ENCODE data around the gene CHTOP. TPM values are rescaled to one million over a fixed set of nuclear protein-coding genes. Genes with fewer than 3 reads are reported as not detected.

Gene CHTOP

DNA sequence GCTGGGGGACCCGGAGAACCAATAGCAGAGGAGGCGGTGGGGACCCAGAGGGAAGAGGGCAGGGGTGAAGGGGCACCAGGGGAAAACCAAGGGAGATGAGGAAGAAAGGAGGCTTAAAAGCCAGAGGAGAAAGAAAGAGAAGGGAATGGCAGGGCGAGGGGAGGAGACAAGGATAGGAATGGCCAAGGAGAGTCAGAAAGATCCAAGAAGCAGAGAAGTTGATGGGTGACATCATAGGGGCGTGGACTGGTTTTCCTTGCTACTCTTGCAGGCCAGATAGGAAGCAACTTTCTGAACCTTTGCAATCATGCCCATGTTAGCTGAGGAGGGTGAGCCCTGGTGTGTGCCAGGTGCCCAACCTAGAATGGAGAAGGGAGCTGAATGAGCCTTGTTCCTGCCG, 50.0 kb downstream of the CHTOP start:
- H3K9me3 ChIP-seq (replicated peaks; ENCODE audit: low read length) = no peaks in the 10 kb centered on the region
- H3K27me3 ChIP-seq (ENCODE audit: control insufficient read depth, insufficient read depth, low read length) = peaks cover 64% of the 10 kb centered on the region
- no peak overlapping the region for H3K4me3 ChIP-seq (ENCODE audit: low read length)
- H3K36me3 ChIP-seq (ENCODE audit: insufficient read depth, low read length) = no peaks in the 10 kb centered on the region
- H3K4me1 ChIP-seq (ENCODE audit: control insufficient read depth, insufficient read depth, low read length) = peaks cover 8% of the 10 kb centered on the region
- no peak overlapping the region for H3K9ac ChIP-seq (ENCODE audit: low read depth, low read length)
- H3K4me2 ChIP-seq (ENCODE audit: low read length) = no peak overlapping the region

DNA sequence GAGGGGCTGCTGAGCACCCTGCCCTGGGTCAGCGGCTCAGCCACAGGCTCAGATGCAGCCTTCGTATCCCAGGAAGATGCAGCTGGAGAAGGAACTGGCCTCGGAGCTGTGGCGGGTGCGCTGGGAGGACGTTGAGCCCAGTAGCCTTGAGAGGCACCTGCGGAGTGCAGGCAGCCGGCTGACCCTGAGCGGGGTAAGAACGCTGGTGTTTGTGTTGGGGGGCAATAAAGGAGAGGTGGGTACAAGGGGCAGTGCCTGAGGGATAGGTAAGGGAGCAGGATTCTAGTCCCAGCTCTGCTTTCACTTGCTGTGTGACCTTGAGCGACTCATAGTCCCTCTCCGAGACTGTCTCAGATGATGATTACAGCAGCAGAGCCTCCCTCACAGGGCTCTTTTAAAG, 51.0 kb downstream of the CHTOP start:
- Histone ChIP-seq H3K9ac (ENCODE audit: low read depth, low read length) (no peak overlapping the region), H3K9me3 (replicated peaks; ENCODE audit: low read length) (no peaks in the 10 kb centered on the region), H3K4me3 (ENCODE audit: low read length) (no peak overlapping the region), H3K4me1 (ENCODE audit: control insufficient read depth, insufficient read depth, low read length) (no peaks in the 10 kb centered on the region), H3K36me3 (ENCODE audit: insufficient read depth, low read length) (no peaks in the 10 kb centered on the region), H3K4me2 (ENCODE audit: low read length) (no peak overlapping the region), H3K27me3 (ENCODE audit: control insufficient read depth, insufficient read depth, low read length) (peaks cover 58% of the 10 kb centered on the region)

DNA sequence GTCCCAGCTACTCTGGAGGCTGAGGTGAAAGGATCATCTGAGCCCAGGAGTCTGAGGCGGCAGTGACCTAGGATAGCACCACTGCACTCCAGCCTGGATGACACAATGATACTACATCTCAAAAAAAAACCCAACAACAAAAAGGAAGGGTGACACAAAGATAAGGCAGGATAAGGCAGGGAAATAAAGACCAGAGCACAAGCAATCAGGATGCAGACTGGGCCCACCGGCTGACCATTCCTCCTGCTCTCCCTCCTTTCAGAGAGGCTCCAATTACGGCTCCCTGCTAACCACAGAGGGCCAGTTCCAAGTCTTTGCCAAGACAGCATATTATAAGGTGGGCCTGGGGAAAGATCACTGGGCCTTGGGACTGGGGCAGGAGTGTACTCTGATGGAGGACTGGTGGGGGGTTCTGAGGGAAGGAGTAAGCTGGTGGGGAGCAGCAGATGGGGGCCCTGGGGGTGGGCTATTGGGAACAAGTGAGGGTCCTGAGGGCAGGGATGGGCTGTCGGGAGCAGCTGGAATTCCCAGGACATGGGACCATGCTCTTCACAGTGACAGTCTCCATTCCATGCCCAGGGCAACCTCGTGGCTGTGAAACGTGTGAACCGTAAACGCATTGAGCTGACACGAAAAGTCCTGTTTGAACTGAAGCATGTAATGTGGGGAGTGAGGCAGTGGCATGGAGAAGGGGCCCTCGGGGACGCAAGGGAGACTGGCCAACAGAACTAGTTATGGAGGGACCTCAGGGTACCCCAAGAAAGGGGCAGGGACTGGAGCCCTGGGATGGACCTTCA, 51.9 kb downstream of the CHTOP start:
- Histone ChIP-seq H3K27me3 (ENCODE audit: control insufficient read depth, insufficient read depth, low read length) (peaks cover 56% of the 10 kb centered on the region), H3K4me2 (ENCODE audit: low read length) (no peak overlapping the region), H3K36me3 (ENCODE audit: insufficient read depth, low read length) (no peaks in the 10 kb centered on the region), H3K4me1 (ENCODE audit: control insufficient read depth, insufficient read depth, low read length) (no peaks in the 10 kb centered on the region), H3K4me3 (ENCODE audit: low read length) (no peak overlapping the region), H3K9ac (ENCODE audit: low read depth, low read length) (no peak overlapping the region), H3K9me3 (replicated peaks; ENCODE audit: low read length) (no peaks in the 10 kb centered on the region)

DNA sequence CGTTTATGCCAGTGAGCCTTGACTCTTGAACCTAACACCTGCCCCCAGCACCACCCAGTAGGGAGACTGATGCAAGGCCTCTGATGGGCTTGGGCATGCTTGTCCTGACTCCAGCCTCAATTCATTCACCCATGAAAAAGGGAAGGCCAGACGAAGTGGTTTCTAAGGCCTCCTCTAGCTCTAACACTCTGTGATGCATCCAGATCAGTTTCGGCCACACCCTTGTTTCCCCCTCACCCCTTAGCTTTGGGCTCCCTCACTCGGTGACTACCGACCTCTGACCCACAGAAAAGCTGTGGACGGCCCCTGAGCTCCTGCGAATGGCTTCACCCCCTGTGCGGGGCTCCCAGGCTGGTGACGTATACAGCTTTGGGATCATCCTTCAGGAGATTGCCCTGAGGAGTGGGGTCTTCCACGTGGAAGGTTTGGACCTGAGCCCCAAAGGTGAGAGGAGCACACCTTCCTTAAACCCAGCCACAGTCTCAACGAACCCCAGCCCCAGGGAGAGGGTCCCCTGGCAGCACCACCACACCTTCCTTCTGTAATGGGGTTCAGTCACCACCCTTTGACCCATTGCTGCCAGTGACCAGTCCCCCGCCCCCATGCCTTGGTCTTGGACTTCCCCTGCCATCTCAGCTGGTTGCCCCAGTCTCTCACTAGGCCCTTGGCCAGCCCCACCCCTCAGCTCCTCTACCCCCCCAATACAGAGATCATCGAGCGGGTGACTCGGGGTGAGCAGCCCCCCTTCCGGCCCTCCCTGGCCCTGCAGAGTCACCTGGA, 53.7 kb downstream of the CHTOP start:
- no peak overlapping the region for H3K9ac ChIP-seq (ENCODE audit: low read depth, low read length)
- no peaks in the 10 kb centered on the region for H3K36me3 ChIP-seq (ENCODE audit: insufficient read depth, low read length)
- H3K27me3 ChIP-seq (ENCODE audit: control insufficient read depth, insufficient read depth, low read length) = peaks cover 53% of the 10 kb centered on the region
- H3K4me2 ChIP-seq (ENCODE audit: low read length) = no peak overlapping the region
- no peak overlapping the region for H3K4me3 ChIP-seq (ENCODE audit: low read length)
- H3K4me1 ChIP-seq (ENCODE audit: control insufficient read depth, insufficient read depth, low read length) = no peaks in the 10 kb centered on the region
- H3K9me3 ChIP-seq (replicated peaks; ENCODE audit: low read length) = no peaks in the 10 kb centered on the region

DNA sequence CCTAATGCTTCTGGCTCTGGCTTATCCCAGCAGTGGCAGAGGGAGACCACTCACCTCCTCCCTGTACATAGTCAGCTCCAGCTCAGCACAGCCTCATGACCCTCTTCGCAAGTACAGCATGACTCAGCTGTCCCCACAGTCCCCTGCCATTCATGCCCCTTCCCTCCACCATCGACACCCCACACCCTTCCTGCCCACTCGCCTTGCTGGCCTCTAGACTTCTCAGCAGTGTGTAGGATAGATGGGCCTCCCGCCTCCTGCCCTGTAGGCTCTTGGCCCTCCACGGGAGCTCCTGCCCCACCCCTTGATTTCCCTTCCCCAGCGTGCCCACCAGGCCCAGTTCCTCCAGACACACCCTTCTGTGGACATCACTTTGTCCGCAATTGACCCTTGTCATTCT, 54.4 kb downstream of the CHTOP start:
- Histone ChIP-seq H3K4me3 (ENCODE audit: low read length) (no peak overlapping the region), H3K4me2 (ENCODE audit: low read length) (no peak overlapping the region), H3K4me1 (ENCODE audit: control insufficient read depth, insufficient read depth, low read length) (no peaks in the 10 kb centered on the region), H3K9ac (ENCODE audit: low read depth, low read length) (no peak overlapping the region), H3K9me3 (replicated peaks; ENCODE audit: low read length) (no peaks in the 10 kb centered on the region), H3K27me3 (ENCODE audit: control insufficient read depth, insufficient read depth, low read length) (peaks cover 53% of the 10 kb centered on the region), H3K36me3 (ENCODE audit: insufficient read depth, low read length) (no peaks in the 10 kb centered on the region)

DNA sequence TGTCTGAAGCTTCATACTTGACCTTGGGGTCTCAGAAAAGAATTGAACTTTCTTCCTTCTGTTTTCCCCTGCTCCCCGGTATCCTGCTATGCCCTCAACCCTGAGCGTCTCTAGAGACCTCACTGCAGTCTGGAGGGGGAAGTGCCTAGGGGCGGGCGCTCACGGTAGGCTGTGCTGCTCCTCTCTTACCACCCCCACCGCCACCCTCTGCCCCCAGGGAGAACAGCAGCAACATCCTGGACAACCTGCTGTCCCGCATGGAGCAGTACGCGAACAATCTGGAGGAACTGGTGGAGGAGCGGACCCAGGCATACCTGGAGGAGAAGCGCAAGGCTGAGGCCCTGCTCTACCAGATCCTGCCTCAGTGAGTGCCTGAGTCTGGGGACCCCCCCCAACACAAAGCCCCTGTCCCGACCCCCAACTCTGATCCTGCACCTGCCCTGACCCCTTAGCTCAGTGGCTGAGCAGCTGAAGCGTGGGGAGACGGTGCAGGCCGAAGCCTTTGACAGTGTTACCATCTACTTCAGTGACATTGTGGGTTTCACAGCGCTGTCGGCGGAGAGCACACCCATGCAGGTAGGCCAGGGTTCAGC, 55.0 kb downstream of the CHTOP start:
- Histone ChIP-seq H3K4me1 (ENCODE audit: control insufficient read depth, insufficient read depth, low read length) (no peaks in the 10 kb centered on the region), H3K36me3 (ENCODE audit: insufficient read depth, low read length) (no peaks in the 10 kb centered on the region), H3K4me2 (ENCODE audit: low read length) (no peak overlapping the region), H3K27me3 (ENCODE audit: control insufficient read depth, insufficient read depth, low read length) (peaks cover 57% of the 10 kb centered on the region), H3K9ac (ENCODE audit: low read depth, low read length) (no peak overlapping the region), H3K9me3 (replicated peaks; ENCODE audit: low read length) (no peaks in the 10 kb centered on the region), H3K4me3 (ENCODE audit: low read length) (no peak overlapping the region)

DNA sequence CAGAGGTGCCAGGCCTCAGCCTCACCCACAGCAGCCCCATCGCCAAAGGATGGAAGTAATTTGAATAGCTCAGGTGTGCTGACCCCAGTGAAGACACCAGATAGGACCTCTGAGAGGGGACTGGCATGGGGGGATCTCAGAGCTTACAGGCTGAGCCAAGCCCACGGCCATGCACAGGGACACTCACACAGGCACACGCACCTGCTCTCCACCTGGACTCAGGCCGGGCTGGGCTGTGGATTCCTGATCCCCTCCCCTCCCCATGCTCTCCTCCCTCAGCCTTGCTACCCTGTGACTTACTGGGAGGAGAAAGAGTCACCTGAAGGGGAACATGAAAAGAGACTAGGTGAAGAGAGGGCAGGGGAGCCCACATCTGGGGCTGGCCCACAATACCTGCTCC, 59.6 kb downstream of the CHTOP start:
- Histone ChIP-seq H3K4me1 (ENCODE audit: control insufficient read depth, insufficient read depth, low read length) (peaks cover 11% of the 10 kb centered on the region), H3K4me3 (ENCODE audit: low read length) (no peak overlapping the region), H3K4me2 (ENCODE audit: low read length) (no peak overlapping the region), H3K36me3 (ENCODE audit: insufficient read depth, low read length) (no peaks in the 10 kb centered on the region), H3K27me3 (ENCODE audit: control insufficient read depth, insufficient read depth, low read length) (peaks cover 34% of the 10 kb centered on the region), H3K9ac (ENCODE audit: low read depth, low read length) (no peak overlapping the region), H3K9me3 (replicated peaks; ENCODE audit: low read length) (no peaks in the 10 kb centered on the region)

Small RNA genes within 50 kb of the gene (small RNA-seq; reads per million reads assigned to genes)
- not detected for gene MIR8083
